Epithelial cell of esophagus (primary cell): Measurements from ENCODE around the gene ADCY10.
"Not testable (repeated sequence)": the region's sequence is repeated elsewhere in the genome, so short reads cannot be mapped to it uniquely, and the experiment has no call there.

ENCODE experiments used
- DNase-seq: peaks from one replicate; pipeline ENCODE4 v3.0.0; 2010; ENCODE audit warnings: low read depth
- H3K4me3 ChIP-seq: 2 replicates; pipeline ENCODE4 v1.5.1; 2011; ENCODE audit warnings: mild to moderate bottlenecking, low read length, control low read depth
- CTCF ChIP-seq: IDR thresholded peaks from 2 replicates; pipeline ENCODE4 v1.5.1; 2011; ENCODE audit warnings: low read depth, mild to moderate bottlenecking, low read length, control low read depth, inconsistent platforms; ENCODE audit not compliant: insufficient read depth; ENCODE audit errors: missing control alignments

ADCY10 gene

GRCh38 chr1:167934426-167935215, 20.7 kb upstream of the ADCY10 start:
- peak overlapping the region; percentile 80 for H3K4me3 ChIP-seq
- no peak for TF ChIP-seq CTCF
- no peak for DNase-seq

GRCh38 chr1:167933788-167934187, 19.9 kb upstream of the ADCY10 start:
- TF ChIP-seq CTCF, result no peak
- H3K4me3 ChIP-seq, result no peak overlapping the region
- no peak for DNase-seq

GRCh38 chr1:167929725-167930124, 15.8 kb upstream of the ADCY10 start:
- no peak overlapping the region for H3K4me3 ChIP-seq
- no peak for TF ChIP-seq CTCF
- no peak for DNase-seq

- DNase-seq, H3K4me3 ChIP-seq: not testable (repeated sequence)
Observed at GRCh38 chr1:167928919-167929318, 15.0 kb upstream of the ADCY10 start.

- DNase-seq, result no peak
- no peak for TF ChIP-seq CTCF
- no peak overlapping the region for H3K4me3 ChIP-seq
Observed at GRCh38 chr1:167928457-167928852, 14.5 kb upstream of the ADCY10 start.

GRCh38 chr1:167927046-167927754, 13.3 kb upstream of the ADCY10 start:
- TF ChIP-seq CTCF, result no peak

GRCh38 chr1:167926486-167926997, 12.6 kb upstream of the ADCY10 start:
- no peak overlapping the region for H3K4me3 ChIP-seq
- DNase-seq, result no peak
- no peak for TF ChIP-seq CTCF

More at GRCh38 chr1:167927046-167927754, 13.3 kb upstream of the ADCY10 start:
- no peak for DNase-seq
- H3K4me3 ChIP-seq, result no peak overlapping the region
